DMS153 (cell line): ENCODE measurements around the gene NFIC.
"Not testable (repeated sequence)": the region's sequence is repeated elsewhere in the genome, so short reads cannot be mapped to it uniquely, and the experiment has no call there.

Source experiments
- DNase-seq: peaks from one replicate; lab custom pipeline; 2025; lab: John Stamatoyannopoulos, UW

The NFIC gene

GRCh38 chr19:3420909-3421619, 54.7 kb downstream of the NFIC start:
- DNase-seq = no peak

- not testable (repeated sequence) for DNase-seq
These were observed 55.3 kb downstream of the NFIC start for GRCh38 chr19:3421656-3422055.

- no peak for DNase-seq
These were observed 56.9 kb downstream of the NFIC start for GRCh38 chr19:3423183-3423829.

GRCh38 chr19:3426433-3426832, 60.0 kb downstream of the NFIC start:
- no peak for DNase-seq

GRCh38 chr19:3430366-3430680, 63.9 kb downstream of the NFIC start:
- not testable (repeated sequence) for DNase-seq

GRCh38 chr19:3431760-3432397, 65.5 kb downstream of the NFIC start:
- DNase-seq = no peak

GRCh38 chr19:3433313-3433712, 66.9 kb downstream of the NFIC start:
- no peak for DNase-seq

GRCh38 chr19:3433805-3434540, 67.6 kb downstream of the NFIC start:
- DNase-seq = no peak

- peak; percentile 89 for DNase-seq
These were observed 68.5 kb downstream of the NFIC start for GRCh38 chr19:3434630-3435553.

- no peak for DNase-seq
These were observed 73.7 kb downstream of the NFIC start for GRCh38 chr19:3440082-3440481.

GRCh38 chr19:3441089-3441985, 75.0 kb downstream of the NFIC start:
- DNase-seq = no peak

GRCh38 chr19:3441986-3442329, 75.6 kb downstream of the NFIC start:
- DNase-seq = no peak

- DNase-seq = no peak
These were observed 76.2 kb downstream of the NFIC start for GRCh38 chr19:3442487-3443071.

- peak; percentile 44 for DNase-seq
These were observed 77.7 kb downstream of the NFIC start for GRCh38 chr19:3443840-3444694.

GRCh38 chr19:3444695-3445234, 78.4 kb downstream of the NFIC start:
- DNase-seq = no peak

GRCh38 chr19:3446657-3447056, 80.3 kb downstream of the NFIC start:
- DNase-seq = not testable (repeated sequence)

- DNase-seq = no peak
These were observed 82.4 kb downstream of the NFIC start for GRCh38 chr19:3448616-3449334.

GRCh38 chr19:3450796-3451411, 84.5 kb downstream of the NFIC start:
- DNase-seq = no peak
